ENCODE measurements around the gene RASSF3.

DNA sequence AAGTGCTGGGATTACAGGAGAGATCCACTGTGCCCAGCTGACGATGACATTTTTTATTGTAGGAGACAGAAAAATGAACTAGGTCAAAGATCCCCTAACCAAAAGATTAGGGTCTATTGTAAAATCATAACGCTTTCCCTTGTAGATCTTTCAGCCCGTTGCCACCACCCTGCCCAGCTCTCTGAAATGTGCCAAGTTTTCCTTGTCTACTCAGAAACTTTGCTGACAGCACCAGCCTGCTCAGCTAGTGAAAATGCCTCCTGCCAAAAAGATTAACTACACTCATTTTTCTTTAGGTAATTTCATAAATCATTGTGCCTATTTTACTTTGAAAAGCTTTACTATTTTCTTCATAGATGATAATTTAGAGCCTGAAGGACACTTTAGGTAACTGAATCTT, 28.2 kb upstream of the RASSF3 start:
- TF ChIP-seq, protein P1, sequence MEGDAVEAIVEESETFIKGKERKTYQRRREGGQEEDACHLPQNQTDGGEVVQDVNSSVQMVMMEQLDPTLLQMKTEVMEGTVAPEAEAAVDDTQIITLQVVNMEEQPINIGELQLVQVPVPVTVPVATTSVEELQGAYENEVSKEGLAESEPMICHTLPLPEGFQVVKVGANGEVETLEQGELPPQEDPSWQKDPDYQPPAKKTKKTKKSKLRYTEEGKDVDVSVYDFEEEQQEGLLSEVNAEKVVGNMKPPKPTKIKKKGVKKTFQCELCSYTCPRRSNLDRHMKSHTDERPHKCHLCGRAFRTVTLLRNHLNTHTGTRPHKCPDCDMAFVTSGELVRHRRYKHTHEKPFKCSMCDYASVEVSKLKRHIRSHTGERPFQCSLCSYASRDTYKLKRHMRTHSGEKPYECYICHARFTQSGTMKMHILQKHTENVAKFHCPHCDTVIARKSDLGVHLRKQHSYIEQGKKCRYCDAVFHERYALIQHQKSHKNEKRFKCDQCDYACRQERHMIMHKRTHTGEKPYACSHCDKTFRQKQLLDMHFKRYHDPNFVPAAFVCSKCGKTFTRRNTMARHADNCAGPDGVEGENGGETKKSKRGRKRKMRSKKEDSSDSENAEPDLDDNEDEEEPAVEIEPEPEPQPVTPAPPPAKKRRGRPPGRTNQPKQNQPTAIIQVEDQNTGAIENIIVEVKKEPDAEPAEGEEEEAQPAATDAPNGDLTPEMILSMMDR (IDR thresholded peaks at IDR 0.05; ENCODE audit: insufficient read depth, low read length): no peak
- TF ChIP-seq POLR2AphosphoS5 (IDR thresholded peaks at IDR 0.05; ENCODE audit: low read depth): no peak
- no peak for TF ChIP-seq SPI1 (IDR thresholded peaks at IDR 0.05; ENCODE audit: borderline replicate concordance, low read depth)
- no peak for TF ChIP-seq GABPA (IDR thresholded peaks at IDR 0.05; ENCODE audit: low read depth)

Measured in HL-60 (cell line).